HG03097 (cell line): ENCODE data around the gene CBX2.

ENCODE experiments used
- ATAC-seq: cut with Tn5 transposase; IDR thresholded peaks from one replicate; pipeline ENCODE4 v1.9.1; 2021; ENCODE audit not compliant: unreplicated experiment, low FRiP score

The CBX2 gene

GRCh38 chr17:79799174-79799537, 21.2 kb downstream of the CBX2 start:
- ATAC-seq, result no peak

DNA sequence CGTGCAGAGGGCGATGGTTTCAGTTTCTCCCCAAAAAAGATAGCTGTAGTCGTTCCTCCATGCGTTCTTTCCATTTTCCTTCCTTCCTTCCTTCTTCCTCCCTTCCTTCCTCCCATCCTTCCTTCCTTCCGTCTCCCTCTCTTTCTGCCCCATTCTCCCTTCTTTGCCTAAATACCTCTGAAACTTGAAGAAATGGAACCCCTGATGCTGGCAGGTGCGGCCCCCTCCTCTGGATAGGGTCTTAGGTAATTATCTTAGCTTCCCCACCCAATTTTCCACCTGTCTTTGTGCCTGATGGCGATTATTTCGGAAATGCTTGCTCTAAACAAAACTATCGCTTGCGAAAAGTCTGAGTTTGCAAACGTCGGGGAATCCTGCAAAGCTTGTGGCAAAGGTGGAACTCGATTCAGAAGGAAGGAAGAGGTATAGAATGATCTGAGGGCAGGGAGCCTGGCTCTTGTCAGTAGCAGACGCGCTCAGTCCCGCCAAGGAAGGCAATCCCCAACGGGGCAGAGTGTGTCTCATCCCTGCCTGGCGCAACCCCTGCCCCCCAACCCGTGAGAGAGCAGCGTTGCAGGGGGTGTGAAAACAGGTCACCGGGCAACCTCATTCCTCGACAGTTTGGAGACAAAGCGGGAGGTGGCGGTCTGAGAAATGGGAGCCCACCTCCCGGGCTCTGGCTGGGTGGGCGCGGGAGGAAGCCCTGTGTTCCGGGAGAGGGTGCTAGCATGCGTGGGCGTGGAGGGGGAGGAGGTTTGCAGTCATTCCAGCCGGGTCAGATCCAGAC, 21.8 kb downstream of the CBX2 start:
- ATAC-seq, result no peak

DNA sequence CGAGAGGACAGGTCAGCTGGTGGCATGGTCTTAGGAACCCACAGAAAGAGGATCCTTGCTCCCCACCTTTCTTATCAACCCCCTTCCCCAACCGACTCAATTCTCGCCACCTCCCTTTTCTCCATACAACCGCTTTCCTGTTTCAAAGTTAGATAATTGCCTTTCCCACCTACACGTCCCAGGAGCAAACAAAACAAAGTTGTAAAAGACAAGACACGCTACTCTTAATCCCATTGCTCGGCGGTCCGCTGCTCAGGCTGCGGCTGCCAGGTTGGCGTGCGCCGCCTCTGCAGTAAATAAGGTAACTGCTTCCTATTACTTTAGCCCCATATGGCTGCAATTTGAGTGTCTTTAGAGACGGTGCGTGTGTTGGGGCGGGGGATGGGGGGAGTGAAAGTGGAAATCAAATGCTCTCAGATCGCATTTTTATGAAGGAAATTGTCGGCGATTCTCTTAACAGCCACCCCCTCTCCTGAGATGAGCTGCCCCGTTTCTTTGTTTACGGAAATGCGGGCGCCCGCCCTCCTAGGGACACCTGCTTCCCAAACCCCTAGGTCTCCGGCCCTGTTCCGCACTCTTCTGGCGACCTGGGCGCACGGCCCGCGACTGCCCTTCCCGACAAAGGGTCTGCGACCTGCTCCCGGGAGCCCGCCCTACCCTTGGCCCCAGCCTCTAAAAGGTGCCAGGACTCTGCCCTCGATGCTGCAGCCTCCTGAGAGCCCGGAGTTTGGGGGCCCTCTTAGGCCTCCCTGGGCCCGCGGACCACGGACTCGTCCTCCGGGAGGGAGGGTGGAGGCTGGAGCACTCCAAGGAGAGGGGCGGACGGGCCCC, 22.6 kb downstream of the CBX2 start:
- no peak for ATAC-seq

GRCh38 chr17:79801156-79802038, 23.4 kb downstream of the CBX2 start:
- no peak for ATAC-seq

GRCh38 chr17:79802039-79802735, 24.2 kb downstream of the CBX2 start:
- ATAC-seq, result no peak

DNA sequence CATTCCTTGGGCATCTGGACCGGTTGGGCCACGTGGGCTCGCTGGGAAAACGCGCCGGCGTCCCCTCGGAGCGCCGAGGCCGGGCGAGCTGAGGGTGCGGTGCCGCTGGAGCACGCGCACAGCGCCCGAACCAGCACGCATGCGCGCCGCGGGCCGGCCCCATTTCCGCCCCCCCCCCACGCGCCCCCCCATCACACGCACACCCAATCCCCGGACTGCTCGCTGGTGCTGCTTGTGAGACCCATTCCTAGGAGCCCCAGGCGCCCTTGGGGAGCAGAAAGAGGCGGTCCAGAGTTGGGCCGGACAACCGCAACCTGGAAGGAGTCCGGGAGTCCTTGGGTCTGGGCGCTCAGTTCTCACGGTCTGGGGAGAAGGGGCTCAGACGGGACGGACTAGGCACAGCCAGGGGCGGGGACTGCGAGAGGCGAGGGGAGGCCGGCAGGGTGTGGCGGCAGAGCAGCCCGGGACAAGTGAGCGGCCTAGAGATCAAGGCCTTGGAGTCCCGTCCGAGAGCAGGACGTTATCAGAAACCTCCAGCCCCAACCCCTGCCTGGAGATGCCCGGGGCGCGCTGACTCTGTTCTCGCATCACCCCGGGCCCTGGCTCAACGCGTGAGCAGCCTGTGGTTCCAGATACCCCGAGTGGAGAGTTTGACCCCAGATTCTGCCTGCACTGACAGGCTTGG, 24.9 kb downstream of the CBX2 start:
- no peak for ATAC-seq

DNA sequence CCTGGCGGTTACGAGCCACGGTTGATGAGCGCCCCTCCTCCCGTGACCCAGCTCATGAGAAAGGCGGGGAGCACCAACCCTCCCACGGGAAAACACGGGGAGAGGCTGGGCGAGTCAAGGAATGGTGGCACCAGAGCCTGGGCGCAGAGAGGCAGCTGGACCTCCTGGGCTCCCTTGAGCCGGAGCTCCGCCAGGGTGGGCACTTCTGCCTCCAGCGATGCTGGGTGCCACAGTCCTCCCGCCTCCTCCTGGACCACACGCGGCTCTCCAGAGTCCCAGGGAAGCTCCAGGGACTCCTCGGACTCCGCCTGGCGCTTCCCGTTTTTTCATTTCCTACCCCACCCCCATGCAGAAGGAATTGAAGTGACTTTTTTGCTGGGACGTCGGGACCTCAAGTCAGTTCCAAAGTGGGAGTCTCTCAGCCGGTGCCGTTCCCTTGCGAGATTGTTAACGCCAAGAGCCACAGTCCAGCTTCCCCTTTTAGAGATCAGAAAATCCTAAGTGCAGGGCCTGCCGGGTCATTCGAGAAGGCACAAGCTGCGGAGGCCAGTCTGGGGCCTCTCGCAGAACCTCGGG, 25.6 kb downstream of the CBX2 start:
- ATAC-seq, result no peak

- ATAC-seq, result peak; percentile 47
These were observed 26.3 kb downstream of the CBX2 start for GRCh38 chr17:79803997-79804855.

- ATAC-seq, result no peak
These were observed 27.1 kb downstream of the CBX2 start for GRCh38 chr17:79804856-79805696.

- ATAC-seq, result no peak
These were observed 28.5 kb downstream of the CBX2 start for GRCh38 chr17:79806446-79806760.

- no peak for ATAC-seq
These were observed 29.1 kb downstream of the CBX2 start for GRCh38 chr17:79806863-79807720.

GRCh38 chr17:79808763-79809529, 31.0 kb downstream of the CBX2 start:
- no peak for ATAC-seq

- ATAC-seq, result no peak
These were observed 31.7 kb downstream of the CBX2 start for GRCh38 chr17:79809530-79810129.

DNA sequence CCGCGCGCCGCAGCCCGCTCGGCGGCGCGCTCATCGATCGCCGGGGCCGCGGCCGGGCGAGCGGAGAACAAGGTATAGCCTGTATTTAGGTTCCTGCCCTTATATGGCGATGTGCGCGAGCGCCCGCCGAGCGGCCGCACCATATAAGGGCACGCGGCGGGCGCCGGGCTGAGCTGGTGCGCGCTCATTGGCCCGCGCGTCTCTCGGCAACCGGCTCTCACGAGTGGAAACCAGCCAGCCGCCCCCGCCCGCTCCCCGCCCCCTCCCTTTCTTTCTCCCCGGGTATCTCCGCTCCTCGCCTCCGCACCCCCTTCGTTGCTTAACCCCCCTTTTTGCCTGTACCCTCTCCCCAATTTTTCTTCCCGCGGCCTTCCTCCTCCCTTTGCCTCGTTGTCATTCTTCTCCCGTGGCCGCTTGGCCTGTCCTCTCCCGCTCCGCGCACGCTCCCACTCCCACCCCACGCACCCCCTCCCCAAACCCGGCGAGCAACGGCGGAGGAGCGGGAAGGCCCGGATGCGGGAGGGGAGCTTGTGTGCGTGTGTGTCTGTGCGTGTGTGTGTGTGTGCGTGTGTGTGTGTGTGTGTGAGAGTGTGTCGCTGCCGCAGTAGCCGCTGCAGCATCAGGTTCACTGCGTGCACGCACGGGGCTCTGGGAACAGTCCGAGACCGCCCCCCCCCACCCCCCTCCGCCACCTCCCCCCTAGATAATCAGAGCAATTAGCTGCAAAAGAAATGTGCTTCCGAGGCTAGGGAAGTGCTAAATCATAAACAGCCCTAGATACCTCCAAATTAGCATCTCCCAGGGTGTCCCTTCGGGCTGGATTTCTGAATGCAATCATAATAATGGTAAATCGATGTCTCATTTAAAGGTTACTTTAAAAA, 32.4 kb downstream of the CBX2 start:
- peak; percentile 74 for ATAC-seq
